ENCODE measurements around the gene LSM12. TPM values are rescaled to one million over a fixed set of nuclear protein-coding genes. Genes with fewer than 3 reads are reported as not detected.

The LSM12 gene
- total and polyA plus RNA-seq, 2 donors (not counting 3 experiments of a cell fraction or from before 2014, with no cell fraction given): 36.5 to 68.9 TPM

- dilution Hi-C loops (cut with MboI; ENCODE audit: extremely low pct_ligation_motif_present, low sequenced_read_pairs) (no loop called here), intact Hi-C loops (cut with micrococcal nuclease) (no loop called here)
- Histone ChIP-seq H2AFZ (ENCODE audit: low read depth, low read length) (no peak overlapping the region), H3K27me3 (ENCODE audit: control insufficient read depth in 2 of 2, insufficient read depth in 2 of 2, low read length in 2 of 2) (peaks cover 0 to 3% of the 10 kb centered on the region in 2 experiments), H3K4me1 (ENCODE audit: control insufficient read depth, extremely low read depth, insufficient read depth, low read length) (peaks cover 23% of the 10 kb centered on the region), H4K20me1 (replicated peaks; ENCODE audit: control insufficient read depth, extremely low read depth, insufficient read depth, low read length) (no peaks in the 10 kb centered on the region), H3K79me2 (ENCODE audit: control insufficient read depth, insufficient read depth, low read length) (no peaks in the 10 kb centered on the region), H3K36me3 (ENCODE audit: control insufficient read depth in 2 of 2, extremely low read depth in 1 of 2, insufficient read depth in 2 of 2, low read length in 2 of 2) (no peaks in the 10 kb centered on the region), H3K27ac (ENCODE audit: insufficient read depth, low read depth, low read length) (no peak overlapping the region), H3K9me1 (replicated peaks; ENCODE audit: control insufficient read depth, extremely low read depth, insufficient read depth, low read length) (no peaks in the 10 kb centered on the region), H3K9me3 (replicated peaks; ENCODE audit: control insufficient read depth, insufficient read depth, low read length) (no peaks in the 10 kb centered on the region), H3K9ac (replicated peaks; ENCODE audit: extremely low read depth, insufficient read depth, low read length) (no peak overlapping the region), H3K4me3 (replicated peaks in 1 of 3; ENCODE audit: insufficient read depth in 1 of 3, low read depth in 1 of 3, low read length in 3 of 3) (no peak overlapping the region), H3K4me2 (ENCODE audit: insufficient read depth, low read length) (no peak overlapping the region)
- ChIA-PET CTCF (interaction anchor here (1.1 to 12.7 kb wide), 5 partner anchors 56 to 118 kb away, joined by 3 to 182 read pairs (median 5); partner anchors contain the start of gene PPY), POLR2A (no interaction called here)
- no TSS peak for BruUV-seq (replicated peaks)
- no peak for FAIRE-seq
- DNase-seq (ENCODE audit: low read depth, low spot score): no peak
- TF ChIP-seq POLR2AphosphoS5 (IDR thresholded peaks at IDR 0.05; ENCODE audit: insufficient read depth, low read depth, low read length) (no peak), MYC (IDR thresholded peaks at IDR 0.05; ENCODE audit: low read depth, low read length) (no peak), POLR2A (IDR thresholded peaks at IDR 0.05; ENCODE audit: low read depth, low read length) (no peak), JUN (IDR thresholded peaks at IDR 0.05; ENCODE audit: borderline replicate concordance, insufficient read depth, insufficient read length, low read depth) (no peak), EZH2 (IDR thresholded peaks at IDR 0.05; ENCODE audit: borderline replicate concordance, low read depth, low read length, severe bottlenecking) (no peak), GATA2 (IDR thresholded peaks at IDR 0.05; ENCODE audit: insufficient read depth, insufficient read length, low read depth, low read length) (no peak), MAX (IDR thresholded peaks at IDR 0.05; ENCODE audit: insufficient read depth, insufficient read length) (no peak), CTCF (IDR thresholded peaks at IDR 0.05; ENCODE audit: extremely low read depth in 1 of 2, insufficient read depth in 1 of 2, low read depth in 1 of 2, low read length in 2 of 2) (no peak)
These were observed 67.4 kb downstream of the LSM12 start for GRCh38 chr17:43999024-43999423.
